DMS153 treated with DMSO at 0.1 percent for 48 hours (cell line): ENCODE results near the gene ZNF107.
"Not testable (repeated sequence)": the region's sequence is repeated elsewhere in the genome, so short reads cannot be mapped to it uniquely, and the experiment has no call there.

Experiments
- DNase-seq: peaks from one replicate; lab custom pipeline; 2025; ENCODE audit not compliant: unreplicated experiment; lab: John Stamatoyannopoulos, UW

ZNF107 gene

DNA sequence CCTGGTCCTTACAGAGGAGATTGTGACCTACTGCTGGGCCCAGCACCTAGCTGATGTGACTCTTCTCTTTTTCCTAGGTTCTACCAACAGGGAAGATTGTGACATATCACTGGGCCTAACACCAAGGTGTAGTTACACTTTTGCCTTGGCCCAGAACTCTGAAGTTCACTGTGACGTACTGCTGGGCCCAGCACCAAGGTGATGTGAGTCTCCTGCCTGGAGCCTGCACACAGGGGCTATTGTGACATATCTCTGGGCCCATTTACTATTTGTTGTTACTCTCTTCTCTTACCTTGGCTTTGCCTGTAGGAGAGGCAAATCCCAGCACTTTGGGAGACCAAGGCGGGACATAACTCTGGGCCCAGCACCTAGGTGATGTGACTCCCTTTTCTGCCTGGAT lies 23.1 kb upstream of the ZNF107 start:
- DNase-seq, result no peak

DNA sequence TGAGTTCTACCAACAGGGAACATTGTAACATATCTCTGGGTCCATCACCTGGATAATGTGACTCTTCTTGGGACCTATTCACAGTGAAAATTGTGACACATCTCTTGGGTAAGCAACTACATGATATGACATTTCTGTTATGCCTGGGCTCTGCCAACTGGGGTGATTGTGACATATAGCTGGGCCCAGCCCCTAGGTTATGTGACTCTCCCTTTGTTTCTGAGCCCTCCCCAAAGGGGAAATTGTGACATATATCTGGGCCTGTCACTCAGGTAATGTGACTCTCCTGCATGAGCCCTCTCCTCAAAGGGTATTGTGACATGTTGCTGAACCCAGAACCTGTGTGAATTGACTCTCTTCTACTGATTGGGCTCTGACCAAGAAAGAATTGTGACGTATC lies 22.4 kb upstream of the ZNF107 start:
- no peak for DNase-seq

DNA sequence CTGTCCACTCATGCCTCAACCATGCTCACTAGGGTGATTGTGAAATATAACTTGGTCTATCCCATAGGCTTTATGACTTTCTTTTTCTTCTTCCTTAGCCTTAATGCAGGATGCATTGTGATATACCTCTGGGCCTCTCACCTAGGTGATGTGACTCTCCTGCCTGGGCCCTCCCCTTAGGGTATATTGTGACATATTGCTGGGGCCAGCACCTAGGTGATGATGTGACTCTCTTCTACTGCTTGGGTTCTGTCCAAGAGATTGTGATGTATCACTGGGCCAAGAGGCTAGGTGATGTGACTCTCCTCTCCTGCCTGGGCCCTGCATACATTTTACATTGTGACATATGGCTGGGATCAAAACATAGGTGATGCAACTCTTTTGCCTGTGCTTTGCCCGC lies 14.7 kb upstream of the ZNF107 start:
- no peak for DNase-seq

DNA sequence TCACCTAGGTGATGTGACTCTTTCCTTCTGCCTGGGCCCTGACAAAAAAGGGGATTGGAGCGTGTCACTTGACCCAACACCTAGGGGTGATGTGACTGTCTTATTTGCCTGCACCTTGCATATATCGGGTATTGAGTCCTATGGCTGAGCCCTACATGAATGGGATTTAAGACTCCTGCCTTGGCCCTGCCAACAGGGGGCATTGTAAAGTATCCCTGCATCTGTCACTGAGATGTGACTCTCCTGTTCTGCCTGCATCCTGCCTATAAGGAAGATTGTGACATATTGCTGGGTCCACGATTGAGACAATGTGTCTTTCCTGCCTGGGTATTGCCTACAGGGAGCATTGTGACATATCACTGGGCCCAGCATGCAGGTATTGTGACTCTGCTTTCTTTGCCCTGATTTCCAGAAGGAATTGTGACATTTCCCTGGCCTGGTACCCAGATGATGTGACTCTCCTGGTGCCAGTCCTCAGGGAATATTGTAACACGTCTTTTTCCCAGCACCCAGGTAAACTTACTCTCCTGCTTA lies 14.2 kb upstream of the ZNF107 start:
- no peak for DNase-seq

DNA sequence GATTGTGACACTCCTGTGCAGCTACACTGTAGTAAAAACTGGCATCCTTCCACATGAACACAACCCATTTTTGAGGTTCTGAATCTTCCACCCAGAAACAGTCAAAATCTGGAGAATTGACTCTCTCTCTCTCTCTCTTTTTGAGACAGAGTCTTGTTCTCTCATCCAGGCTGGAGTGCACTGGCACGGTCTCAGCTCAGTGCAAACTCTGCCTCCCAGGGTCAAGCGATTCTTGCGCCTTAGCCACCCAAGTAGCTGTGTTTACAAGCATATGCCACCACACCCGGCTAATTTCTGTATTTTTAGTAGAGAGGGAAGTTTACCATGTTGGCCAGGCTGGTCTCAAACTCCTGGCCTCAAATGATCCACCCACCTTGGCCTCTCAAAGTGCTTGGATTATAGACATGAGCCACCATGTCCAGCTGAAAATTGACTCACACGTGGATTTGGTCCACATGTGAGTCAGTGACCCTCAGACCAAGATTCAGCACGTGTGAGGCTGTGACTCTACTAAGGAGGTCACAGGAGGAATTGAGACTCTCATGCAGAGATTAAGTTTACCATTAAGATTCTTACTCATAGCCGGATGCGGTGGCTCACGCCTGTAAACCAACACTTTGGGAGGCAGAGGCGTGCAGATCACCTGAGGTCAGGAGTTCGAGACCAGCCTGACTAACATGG lies 12.1 kb upstream of the ZNF107 start:
- DNase-seq, result no peak

DNA sequence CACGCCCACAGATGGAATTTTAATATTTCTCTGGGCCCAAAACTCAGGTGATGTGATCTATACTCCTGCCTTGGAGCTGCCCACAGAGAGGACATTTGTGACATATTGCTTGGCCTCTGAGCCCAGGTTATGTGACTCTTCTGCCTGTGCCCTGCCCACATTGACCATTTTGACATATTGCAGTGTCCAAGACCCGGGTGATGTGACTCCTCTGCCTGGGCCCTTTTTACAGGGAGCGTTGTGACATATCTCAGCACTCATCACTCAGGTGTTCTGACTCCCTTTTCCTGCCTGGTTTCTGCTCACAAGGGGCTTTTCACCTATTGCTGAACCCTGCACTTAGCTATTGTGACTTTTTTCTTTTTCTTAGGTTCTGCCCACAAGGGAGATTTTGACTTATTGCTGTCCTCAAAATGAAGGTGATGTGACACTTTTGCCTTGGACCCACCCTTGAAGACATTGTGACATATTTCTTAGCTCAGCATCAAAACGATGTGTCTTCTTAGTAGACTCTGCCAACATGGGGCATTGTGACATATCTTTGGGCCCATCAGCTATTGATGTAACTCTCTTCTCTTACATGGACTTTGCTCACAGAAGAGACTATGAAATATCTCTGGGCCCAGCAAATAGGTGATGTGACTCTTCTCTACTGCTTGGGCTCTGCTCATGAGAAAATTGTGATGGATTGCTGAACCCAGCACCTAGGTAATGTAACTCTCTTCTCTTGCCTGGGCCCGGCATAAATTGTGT lies 11.0 kb upstream of the ZNF107 start:
- no peak for DNase-seq

DNA sequence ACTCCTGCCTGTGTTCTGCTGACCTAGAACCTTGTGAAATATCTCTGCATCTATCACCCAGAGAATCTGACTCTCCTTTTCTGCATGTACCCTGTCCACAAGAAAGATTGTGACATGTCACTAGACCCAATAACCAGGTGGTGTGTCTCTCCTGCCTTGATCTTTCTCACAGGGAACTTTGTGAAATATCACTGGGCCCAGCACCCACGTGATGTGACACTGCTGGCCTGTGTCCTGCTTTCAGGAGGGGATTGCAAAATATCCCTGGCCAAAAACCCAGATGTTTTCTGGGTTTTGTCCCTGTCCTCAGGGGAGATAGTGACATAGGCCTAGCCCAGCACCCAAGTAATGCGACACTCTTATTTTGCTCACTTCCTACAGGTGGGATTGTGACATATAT lies 10.1 kb upstream of the ZNF107 start:
- no peak for DNase-seq

DNA sequence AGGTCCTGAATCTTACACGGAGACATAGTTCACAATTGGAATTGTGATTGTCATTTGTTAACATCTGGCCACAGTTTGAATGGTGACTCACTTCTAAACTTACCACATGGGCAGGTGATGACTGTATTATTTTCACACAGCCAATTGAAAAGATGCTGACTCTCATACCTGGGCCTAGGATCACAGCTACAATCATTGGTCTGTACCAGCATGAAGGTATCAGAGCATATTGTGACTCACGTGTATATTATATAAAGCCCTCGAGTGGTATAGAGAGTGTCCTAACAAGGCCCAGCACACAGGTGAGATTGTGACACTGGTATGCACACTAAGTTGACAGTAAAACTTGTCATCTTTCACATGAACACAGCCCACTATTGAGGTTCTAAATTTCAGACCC lies 9.4 kb upstream of the ZNF107 start:
- DNase-seq, result no peak

DNA sequence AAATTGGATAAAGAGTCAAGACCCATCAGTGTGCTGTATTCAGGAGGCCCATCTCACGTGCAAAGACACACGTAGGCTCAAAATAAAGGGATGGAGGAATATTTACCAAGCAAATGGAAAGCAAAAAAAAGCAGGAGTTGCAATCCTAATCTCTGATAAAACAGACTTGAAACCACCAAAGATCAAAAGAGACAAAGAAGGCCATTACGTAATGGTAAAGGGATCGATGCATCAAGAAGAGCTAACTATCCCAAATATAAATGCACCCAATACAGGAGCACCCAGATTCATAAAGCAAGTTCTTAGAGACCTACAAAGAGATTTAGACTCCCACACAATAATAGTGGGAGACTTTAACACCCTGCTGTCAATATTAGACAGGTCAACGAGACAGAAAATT lies 3.8 kb upstream of the ZNF107 start:
- DNase-seq, result not testable (repeated sequence)

DNA sequence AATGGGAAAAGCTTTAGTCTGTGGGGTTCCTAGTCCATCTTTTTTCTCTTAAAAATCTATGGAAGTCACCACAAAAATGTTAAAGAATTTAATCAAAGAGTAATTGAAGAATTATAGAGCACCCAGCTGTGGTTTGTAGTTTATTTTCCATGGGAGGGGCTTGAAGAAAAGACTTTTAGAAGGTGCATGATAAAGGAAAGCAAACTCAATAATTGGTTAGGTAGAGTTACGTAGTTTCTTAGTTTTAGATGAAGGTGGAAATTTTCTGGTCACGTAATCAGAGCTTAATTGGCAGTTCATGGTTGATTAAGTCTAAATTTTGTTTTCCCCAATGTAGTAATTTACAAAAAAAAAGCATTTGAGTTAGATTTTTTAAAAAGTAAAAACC lies 724 bp downstream of the ZNF107 start:
- DNase-seq, result no peak

DNA sequence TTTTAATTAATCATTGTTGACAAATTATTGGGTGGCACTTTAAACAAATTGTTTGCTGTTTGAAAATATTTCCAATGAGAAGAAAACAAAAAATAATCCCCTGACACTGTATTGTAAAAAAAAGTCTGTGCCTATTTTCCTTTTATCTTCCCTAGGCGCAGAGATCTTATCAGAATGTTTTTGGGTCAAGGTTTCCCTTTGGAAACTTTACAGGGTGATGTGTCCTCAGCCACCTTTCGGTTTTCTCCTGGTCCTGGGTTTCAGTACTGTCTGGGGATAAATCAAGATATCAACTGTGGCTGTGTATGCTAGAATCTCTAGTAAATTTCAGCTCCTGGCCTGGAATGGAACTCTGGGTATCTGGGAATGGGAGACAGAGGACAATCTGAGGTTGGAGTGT lies 1.4 kb downstream of the ZNF107 start:
- DNase-seq, result no peak

DNA sequence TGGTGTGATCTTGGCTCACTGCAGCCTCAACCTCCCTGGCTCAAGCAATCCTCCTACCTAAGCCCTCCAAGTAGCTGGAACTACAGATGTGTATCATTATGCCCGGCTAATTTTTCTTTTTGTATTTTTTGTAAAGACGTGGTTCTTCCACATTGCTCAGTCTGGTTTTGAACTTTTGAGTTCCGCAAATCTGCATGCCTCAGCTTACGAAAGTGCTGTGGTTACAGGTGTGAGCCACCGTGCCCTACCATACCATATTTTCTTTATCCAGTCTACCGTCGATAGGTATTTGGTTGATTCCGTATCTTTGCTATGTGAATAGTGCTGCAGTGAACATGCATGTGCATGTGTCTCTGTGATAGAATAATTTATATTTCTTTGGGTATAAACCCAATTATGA lies 6.5 kb downstream of the ZNF107 start:
- DNase-seq, result no peak

DNA sequence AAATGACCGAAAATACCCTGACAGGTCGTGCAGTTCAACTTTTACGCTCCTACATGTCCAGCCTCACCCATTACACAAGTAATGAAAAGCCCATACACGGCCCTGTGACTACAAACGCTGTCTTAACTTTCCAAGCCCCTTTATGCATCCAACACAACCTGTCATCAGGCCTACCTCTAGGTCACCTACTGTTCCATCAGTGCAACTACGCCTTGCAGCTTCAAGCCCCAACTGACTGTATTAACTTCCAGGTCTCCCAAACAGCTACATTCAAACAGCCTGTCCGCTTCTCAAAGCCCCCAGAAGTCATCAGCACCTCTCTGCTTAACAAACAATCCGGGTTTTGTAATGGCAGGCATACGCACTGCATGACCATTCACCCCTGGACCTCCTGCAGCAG lies 19.2 kb downstream of the ZNF107 start:
- no peak for DNase-seq

DNA sequence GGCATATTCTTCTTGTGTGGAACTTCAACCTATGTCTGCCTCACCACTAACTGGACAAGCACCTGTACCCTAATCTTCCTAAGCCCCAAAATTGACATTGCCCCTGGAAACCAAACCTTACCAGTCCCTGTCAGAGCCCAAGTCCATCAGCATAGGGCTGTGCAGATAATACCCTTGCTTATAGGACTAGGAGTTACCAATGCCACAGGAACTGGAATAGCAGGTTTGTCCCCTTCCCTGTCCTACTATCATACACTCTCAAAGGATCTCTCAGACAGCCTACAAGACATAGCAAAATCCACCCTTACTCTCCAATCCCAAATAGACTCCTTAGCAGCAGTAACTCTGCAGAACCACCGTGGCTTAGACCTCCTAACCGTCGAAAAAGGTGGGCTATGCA lies 19.8 kb downstream of the ZNF107 start:
- no peak for DNase-seq

DNA sequence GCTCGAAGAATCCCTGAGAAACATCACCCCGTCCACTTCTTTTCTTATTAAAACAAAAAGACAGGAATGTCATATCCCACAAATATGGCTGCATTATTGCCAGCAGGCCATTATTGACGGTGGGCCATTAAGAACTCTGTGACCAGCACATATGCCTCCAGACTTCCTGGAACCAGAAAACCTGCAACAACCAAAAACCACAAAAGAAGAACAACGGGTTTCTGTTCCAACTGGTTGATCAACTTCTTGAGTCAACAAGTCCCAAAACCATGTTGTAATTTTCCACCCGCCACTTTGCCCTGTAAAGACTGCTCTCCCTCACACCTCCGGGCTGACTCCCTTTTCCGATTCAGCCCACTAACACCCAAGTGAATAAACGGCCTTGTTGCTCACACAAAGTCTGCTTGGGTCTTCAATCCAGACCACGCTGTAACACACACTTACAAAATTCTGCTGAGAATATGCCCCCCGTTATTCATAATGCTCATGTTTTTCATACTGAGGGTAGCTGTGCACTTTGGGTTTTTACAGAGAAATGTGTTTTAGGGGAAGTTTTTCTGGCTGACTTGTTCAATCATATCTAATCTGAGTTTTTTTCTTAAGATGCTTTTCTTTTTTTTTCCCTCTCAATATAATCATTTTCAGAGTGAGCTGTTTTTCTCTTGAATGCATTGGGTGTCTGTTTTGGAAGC lies 20.7 kb downstream of the ZNF107 start:
- no peak for DNase-seq

DNA sequence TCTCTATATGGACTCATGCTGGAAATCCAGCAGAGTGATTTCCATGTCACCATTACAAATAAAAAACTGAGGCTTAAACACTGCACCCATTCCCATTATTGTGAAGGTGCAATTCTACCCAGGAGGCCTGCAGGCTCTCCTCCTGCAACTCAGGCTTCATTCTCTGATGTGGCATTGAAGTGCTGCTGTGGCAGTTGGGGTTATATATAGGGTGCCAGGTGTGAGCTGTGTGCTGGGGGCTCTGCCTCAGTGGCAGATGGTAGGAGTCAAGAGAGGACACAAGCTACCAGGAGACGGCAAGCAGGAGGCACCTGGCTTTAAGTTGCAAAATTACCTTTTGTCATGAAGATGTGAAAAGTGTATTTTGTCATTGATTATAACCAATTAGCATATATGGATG lies 21.3 kb downstream of the ZNF107 start:
- DNase-seq, result no peak

DNA sequence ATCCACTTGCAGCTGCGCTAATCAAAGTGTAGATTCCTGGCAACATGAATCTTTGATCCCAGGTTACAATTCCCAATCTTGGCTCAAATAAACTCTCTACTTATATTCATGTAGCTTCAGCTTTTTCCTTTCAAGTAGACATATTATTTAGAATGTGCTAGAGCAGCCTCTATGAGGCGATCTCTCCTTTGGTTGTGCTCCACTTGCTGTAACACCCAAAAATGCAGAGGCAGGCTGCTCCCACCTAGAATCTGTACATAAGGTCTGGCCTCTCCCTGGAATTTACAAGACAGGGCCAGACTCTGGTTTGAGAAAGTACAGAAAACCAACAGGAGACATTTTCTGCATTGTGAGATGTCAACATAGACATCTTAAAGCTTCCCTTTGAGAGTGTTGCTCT lies 23.1 kb downstream of the ZNF107 start:
- no peak for DNase-seq

DNA sequence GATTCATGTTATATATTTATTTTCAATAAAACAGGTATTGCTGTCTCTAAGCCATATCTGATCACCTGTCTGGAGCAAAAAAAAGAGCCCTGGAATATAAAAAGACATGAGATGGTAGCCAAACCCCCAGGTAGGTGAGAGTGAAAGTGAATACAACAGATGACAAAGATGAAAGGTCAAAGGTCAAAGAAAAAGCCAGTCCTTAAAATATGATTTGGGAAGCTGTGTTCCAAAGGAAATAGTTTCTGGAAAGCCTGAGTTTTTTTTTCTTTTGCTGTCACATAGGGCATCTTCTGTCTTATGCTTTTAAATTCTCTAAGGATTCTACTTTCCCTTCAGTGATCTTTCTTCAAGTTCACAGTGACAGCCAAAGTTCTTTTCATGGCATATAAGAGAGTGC lies 25.9 kb downstream of the ZNF107 start:
- DNase-seq, result no peak

DNA sequence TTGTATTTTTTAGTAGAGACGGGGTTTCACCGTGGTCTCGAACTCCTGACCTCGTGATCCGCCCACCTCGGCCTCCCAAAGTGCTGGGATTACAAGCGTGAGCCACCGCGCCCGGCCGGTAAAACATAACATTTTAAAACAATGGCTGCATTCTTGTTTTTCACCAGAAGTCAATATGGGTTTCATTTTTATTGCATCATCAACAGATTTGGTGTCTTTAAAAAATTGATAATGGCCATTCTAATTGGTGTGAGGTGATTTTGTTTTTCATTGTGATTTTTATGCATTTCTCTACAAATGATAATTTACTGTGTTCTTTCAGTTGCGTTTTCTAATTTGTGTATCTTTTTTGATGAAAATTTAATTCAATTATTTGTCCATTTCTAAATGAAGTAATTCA lies 31.9 kb downstream of the ZNF107 start:
- not testable (repeated sequence) for DNase-seq

DNA sequence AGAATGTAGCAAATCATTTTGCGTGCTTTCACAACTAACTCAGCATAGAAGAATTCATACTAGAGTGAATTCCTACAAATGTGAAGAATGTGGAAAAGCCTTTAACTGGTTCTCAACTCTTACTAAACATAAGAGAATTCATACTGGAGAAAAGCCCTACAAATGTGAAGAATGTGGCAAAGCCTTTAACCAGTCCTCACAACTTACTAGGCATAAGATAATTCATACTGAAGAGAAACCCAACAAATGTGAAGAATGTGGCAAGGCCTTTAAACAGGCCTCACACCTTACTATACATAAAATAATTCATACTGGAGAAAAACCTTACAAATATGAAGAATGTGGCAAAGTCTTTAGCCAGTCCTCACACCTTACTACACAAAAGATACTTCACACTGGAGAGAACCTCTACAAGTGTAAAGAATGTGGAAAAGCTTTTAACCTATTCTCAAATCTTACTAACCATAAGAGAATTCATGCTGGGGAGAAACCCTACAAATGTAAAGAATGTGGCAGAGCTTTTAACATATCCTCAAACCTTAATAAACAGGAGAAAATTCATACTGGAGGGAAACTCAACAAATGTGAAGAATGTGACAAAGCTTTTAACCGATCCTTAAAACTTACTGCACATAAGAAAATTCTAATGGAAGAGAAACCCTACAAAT lies 40.8 kb downstream of the ZNF107 start:
- DNase-seq, result no peak

DNA sequence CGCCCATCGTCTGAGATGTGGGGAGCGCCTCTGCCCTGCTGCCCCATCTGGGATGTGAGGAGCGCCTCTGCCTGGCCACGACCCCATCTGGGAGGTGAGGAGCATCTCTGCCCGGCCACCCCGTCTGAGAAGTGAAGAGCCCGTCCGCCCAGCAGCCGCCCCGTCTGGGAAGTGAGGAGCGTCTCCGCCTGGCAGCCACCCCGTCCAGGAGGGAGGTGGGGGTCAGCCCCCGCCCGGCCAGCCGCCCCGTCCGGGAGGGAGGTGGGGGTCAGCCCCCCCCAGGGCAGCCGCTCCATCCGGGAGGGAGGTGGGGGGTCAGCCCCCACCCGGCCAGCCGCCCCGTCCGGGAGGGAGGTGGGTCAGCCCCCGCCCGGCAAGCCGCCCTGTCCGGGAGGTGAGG lies 52.0 kb downstream of the ZNF107 start:
- DNase-seq, result not testable (repeated sequence)
